Right lobe of liver (tissue), 4 donors: ENCODE results near the gene LINC00237.

Experiments
- POLR2A ChIP-seq: fragments of 450-650 bp; IDR thresholded peaks from one replicate; pipeline ENCODE4 v1.6.1; 2017; ENCODE audit warnings: antibody characterized with exemption, mild to moderate bottlenecking
- TF ChIP-seq, protein P1 (sequence below), 4 donors: fragments of 200-600 bp in 3 of 4; fragments of 450-650 bp in 1 of 4; IDR thresholded peaks; one replicate each; pipeline versions ENCODE4 v1.5.1 to v1.8.0; 2016 to 2022; ENCODE audit warnings: antibody characterized with exemption in 4 of 4, mild to moderate bottlenecking in 2 of 4
- donor health status: DM: no; HTN: no; CAD: no.
- donor health status: DM: no; HTN: no; CAD: no.
- donor health status: DM: no; HTN: yes; CAD: no.

GRCh38 chr20:21154692-21155091, 48.5 kb upstream of the LINC00237 start:
- TF ChIP-seq, protein P1, sequence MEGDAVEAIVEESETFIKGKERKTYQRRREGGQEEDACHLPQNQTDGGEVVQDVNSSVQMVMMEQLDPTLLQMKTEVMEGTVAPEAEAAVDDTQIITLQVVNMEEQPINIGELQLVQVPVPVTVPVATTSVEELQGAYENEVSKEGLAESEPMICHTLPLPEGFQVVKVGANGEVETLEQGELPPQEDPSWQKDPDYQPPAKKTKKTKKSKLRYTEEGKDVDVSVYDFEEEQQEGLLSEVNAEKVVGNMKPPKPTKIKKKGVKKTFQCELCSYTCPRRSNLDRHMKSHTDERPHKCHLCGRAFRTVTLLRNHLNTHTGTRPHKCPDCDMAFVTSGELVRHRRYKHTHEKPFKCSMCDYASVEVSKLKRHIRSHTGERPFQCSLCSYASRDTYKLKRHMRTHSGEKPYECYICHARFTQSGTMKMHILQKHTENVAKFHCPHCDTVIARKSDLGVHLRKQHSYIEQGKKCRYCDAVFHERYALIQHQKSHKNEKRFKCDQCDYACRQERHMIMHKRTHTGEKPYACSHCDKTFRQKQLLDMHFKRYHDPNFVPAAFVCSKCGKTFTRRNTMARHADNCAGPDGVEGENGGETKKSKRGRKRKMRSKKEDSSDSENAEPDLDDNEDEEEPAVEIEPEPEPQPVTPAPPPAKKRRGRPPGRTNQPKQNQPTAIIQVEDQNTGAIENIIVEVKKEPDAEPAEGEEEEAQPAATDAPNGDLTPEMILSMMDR (IDR thresholded peaks at IDR 0.05) = no peak
- TF ChIP-seq POLR2A = no peak
